Measurements from ENCODE around the gene PRRG1. TPM values are rescaled to one million over a fixed set of nuclear protein-coding genes. Genes with fewer than 3 reads are reported as not detected.

The PRRG1 gene
- total RNA-seq, 2 experiments from 2014 or later, result not detected

GRCh38 chrX:37357436-37357835 lies 8.3 kb downstream of the PRRG1 start:
- H3K79me2 ChIP-seq (ENCODE audit: insufficient read depth, low read depth, low read length), result no peaks in the 10 kb centered on the region
- no peak for DNase-seq (ENCODE audit: low spot score)
- no peak overlapping the region for H3K4me3 ChIP-seq (ENCODE audit: low read depth, low read length, poor library complexity, severe bottlenecking)
- H4K20me1 ChIP-seq (ENCODE audit: insufficient read depth, low read length), result no peaks in the 10 kb centered on the region
- BruUV-seq (replicated peaks), result no TSS peak
- intact Hi-C loops (cut with micrococcal nuclease; ENCODE audit: unreplicated experiment), result no loop called here
- H3K4me2 ChIP-seq (ENCODE audit: low read length), result no peak overlapping the region
- no peaks in the 10 kb centered on the region for H3K4me1 ChIP-seq (ENCODE audit: insufficient read depth, low read length, poor library complexity, severe bottlenecking)
- no peaks in the 10 kb centered on the region for H3K9me2 ChIP-seq (ENCODE audit: insufficient read depth, low read length)
- ChIA-PET CTCF (ENCODE audit: unreplicated experiment) (no interaction called here), POLR2A (no interaction called here)
- H3K36me3 ChIP-seq (ENCODE audit: insufficient read depth, low read length), result no peaks in the 10 kb centered on the region
- H3K27ac ChIP-seq (ENCODE audit: low read depth, low read length, poor library complexity, severe bottlenecking), result no peak overlapping the region
- H3K9me3 ChIP-seq (ENCODE audit: low read length), result no peaks in the 10 kb centered on the region
- H2AFZ ChIP-seq (ENCODE audit: low read length), result no peak overlapping the region
- TF ChIP-seq EZH2phosphoT487 (IDR thresholded peaks at IDR 0.05; ENCODE audit: borderline replicate concordance, low read depth, low read length) (no peak), CTCF (conservative IDR thresholded peaks at IDR 0.05; ENCODE audit: low read length) (no peak)

- H3K9me3 ChIP-seq (ENCODE audit: low read length), result no peaks in the 10 kb centered on the region
- no peaks in the 10 kb centered on the region for H3K9me2 ChIP-seq (ENCODE audit: insufficient read depth, low read length)
- no peaks in the 10 kb centered on the region for H4K20me1 ChIP-seq (ENCODE audit: insufficient read depth, low read length)
- ChIA-PET CTCF (ENCODE audit: unreplicated experiment) (no interaction called here), POLR2A (no interaction called here)
- no peak overlapping the region for H3K4me3 ChIP-seq (ENCODE audit: low read depth, low read length, poor library complexity, severe bottlenecking)
- no peaks in the 10 kb centered on the region for H3K36me3 ChIP-seq (ENCODE audit: insufficient read depth, low read length)
- no peak overlapping the region for H2AFZ ChIP-seq (ENCODE audit: low read length)
- no peak overlapping the region for H3K4me2 ChIP-seq (ENCODE audit: low read length)
- intact Hi-C loops (cut with micrococcal nuclease; ENCODE audit: unreplicated experiment), result no loop called here
- no peaks in the 10 kb centered on the region for H3K79me2 ChIP-seq (ENCODE audit: insufficient read depth, low read depth, low read length)
- TF ChIP-seq CTCF (conservative IDR thresholded peaks at IDR 0.05; ENCODE audit: low read length) (no peak), EZH2phosphoT487 (IDR thresholded peaks at IDR 0.05; ENCODE audit: borderline replicate concordance, low read depth, low read length) (no peak)
- H3K4me1 ChIP-seq (ENCODE audit: insufficient read depth, low read length, poor library complexity, severe bottlenecking), result no peaks in the 10 kb centered on the region
- no peak for DNase-seq (ENCODE audit: low spot score)
- H3K27ac ChIP-seq (ENCODE audit: low read depth, low read length, poor library complexity, severe bottlenecking), result no peak overlapping the region
- no TSS peak for BruUV-seq (replicated peaks)
These were observed 12.4 kb downstream of the PRRG1 start for GRCh38 chrX:37361596-37361995.

- no peak overlapping the region for H3K4me2 ChIP-seq (ENCODE audit: low read length)
- H3K36me3 ChIP-seq (ENCODE audit: insufficient read depth, low read length), result no peaks in the 10 kb centered on the region
- no peak overlapping the region for H2AFZ ChIP-seq (ENCODE audit: low read length)
- BruUV-seq (replicated peaks), result no TSS peak
- H3K4me1 ChIP-seq (ENCODE audit: insufficient read depth, low read length, poor library complexity, severe bottlenecking), result no peaks in the 10 kb centered on the region
- POLR2A ChIA-PET, result no interaction called here
- TF ChIP-seq CTCF (conservative IDR thresholded peaks at IDR 0.05; ENCODE audit: low read length), result no peak
- no peak for TF ChIP-seq EZH2phosphoT487 (IDR thresholded peaks at IDR 0.05; ENCODE audit: borderline replicate concordance, low read depth, low read length)
- no peaks in the 10 kb centered on the region for H3K79me2 ChIP-seq (ENCODE audit: insufficient read depth, low read depth, low read length)
- no peaks in the 10 kb centered on the region for H3K9me3 ChIP-seq (ENCODE audit: low read length)
- no peaks in the 10 kb centered on the region for H3K9me2 ChIP-seq (ENCODE audit: insufficient read depth, low read length)
- H4K20me1 ChIP-seq (ENCODE audit: insufficient read depth, low read length), result no peaks in the 10 kb centered on the region
- CTCF ChIA-PET (ENCODE audit: unreplicated experiment), result no interaction called here
- DNase-seq (ENCODE audit: low spot score), result no peak
- no peak overlapping the region for H3K27ac ChIP-seq (ENCODE audit: low read depth, low read length, poor library complexity, severe bottlenecking)
- H3K4me3 ChIP-seq (ENCODE audit: low read depth, low read length, poor library complexity, severe bottlenecking), result no peak overlapping the region
- intact Hi-C loops (cut with micrococcal nuclease; ENCODE audit: unreplicated experiment), result no loop called here
These were observed 15.5 kb downstream of the PRRG1 start for GRCh38 chrX:37364666-37365065.
